HEK293 (cell line): Measurements from ENCODE around the gene HERC5.

Experiments
- CTCF ChIA-PET: fragments of 350-600 bp; formaldehyde crosslinking; extraction: SDS; loops from one replicate; lab custom pipeline; 2021; ENCODE audit warnings: antibody characterized with exemption; lab: Yijun Ruan, JAX
- POLR2A ChIA-PET: fragments of 300-600 bp; formaldehyde crosslinking; extraction: SDS; loops from one replicate; lab custom pipeline; 2020; ENCODE audit warnings: antibody characterized with exemption, inconsistent platforms; lab: Yijun Ruan, JAX
- H3K27ac ChIP-seq: fragments of 200-500 bp; sonication (Bioruptor generic); 2 replicates; pipeline ENCODE4 v1.5.1; 2014; ENCODE audit warnings: low read depth, low read length, control low read depth, inconsistent platforms; ENCODE audit errors: extremely low read depth
- H3K36me3 ChIP-seq, 2 experiments: fragments of 200-500 bp in 1 of 2; sonication (Bioruptor generic) in 1 of 2; 1 replicate in 1 of 2; 2 replicates in 1 of 2; pipeline ENCODE4 v1.5.1; 2014 to 2017; ENCODE audit warnings: inconsistent platforms in 2 of 2, low read length in 2 of 2; ENCODE audit not compliant: control insufficient read depth in 2 of 2, insufficient read depth in 1 of 2
- H3K4me1 ChIP-seq: fragments of 200-500 bp; sonication (Bioruptor generic); 2 replicates; pipeline ENCODE4 v1.5.1; 2014; ENCODE audit warnings: mild to moderate bottlenecking, low read length, inconsistent platforms; ENCODE audit not compliant: control insufficient read depth, insufficient read depth
- H3K4me3 ChIP-seq: 2 replicates; pipeline ENCODE4 v1.5.1; 2011; ENCODE audit warnings: low read depth, mild to moderate bottlenecking, control low read depth, low read length, moderate library complexity
- H3K9me3 ChIP-seq: fragments of 200-500 bp; sonication (Bioruptor generic); 2 replicates; pipeline ENCODE4 v1.5.1; 2014; ENCODE audit warnings: low read depth, low read length, inconsistent platforms; ENCODE audit not compliant: control insufficient read depth, insufficient read depth
- BCL6B ChIP-seq: fragments of 450-650 bp; formaldehyde crosslinking; IDR thresholded peaks from 2 replicates; pipeline ENCODE4 v1.5.1; 2017; ENCODE audit warnings: missing biosample characterization, missing genetic modification characterization
- KLF7 ChIP-seq: fragments of 450-650 bp; formaldehyde crosslinking; IDR thresholded peaks from 2 replicates; pipeline ENCODE4 v1.5.1; 2016; ENCODE audit warnings: missing biosample characterization, missing genetic modification characterization, borderline replicate concordance
- PATZ1 ChIP-seq: fragments of 450-650 bp; formaldehyde crosslinking; IDR thresholded peaks from 2 replicates; pipeline ENCODE4 v1.5.1; 2016; ENCODE audit warnings: missing biosample characterization, missing genetic modification characterization
- PBX3 ChIP-seq: sonication (generic); formaldehyde crosslinking; IDR thresholded peaks from 2 replicates; pipeline ENCODE4 v1.8.1; 2022; ENCODE audit warnings: mild to moderate bottlenecking, moderate library complexity, missing genetic modification reagents
- WT1 ChIP-seq: fragments of 450-650 bp; formaldehyde crosslinking; IDR thresholded peaks from 2 replicates; pipeline ENCODE4 v1.5.1; 2016; ENCODE audit warnings: missing biosample characterization, missing genetic modification characterization
- ZNF223 ChIP-seq: fragments of 450-650 bp; formaldehyde crosslinking; IDR thresholded peaks from 2 replicates; pipeline ENCODE4 v1.5.1; 2016; ENCODE audit warnings: missing biosample characterization, missing genetic modification characterization
- ZNF354C ChIP-seq: fragments of 450-650 bp; formaldehyde crosslinking; IDR thresholded peaks from 2 replicates; pipeline ENCODE4 v1.5.1; 2016; ENCODE audit warnings: missing biosample characterization, missing genetic modification characterization, low read depth, borderline replicate concordance
- ZNF37A ChIP-seq: fragments of 450-650 bp; IDR thresholded peaks from 2 replicates; pipeline ENCODE4 v1.5.1; 2018; ENCODE audit warnings: missing biosample characterization, missing genetic modification characterization
- ZNF513 ChIP-seq: fragments of 450-650 bp; IDR thresholded peaks from 2 replicates; pipeline ENCODE4 v1.5.1; 2018; ENCODE audit warnings: missing biosample characterization, missing genetic modification characterization
- ZNF555 ChIP-seq: fragments of 450-650 bp; formaldehyde crosslinking; conservative IDR thresholded peaks from 2 replicates; pipeline ENCODE4 v1.5.1; 2017; ENCODE audit warnings: missing biosample characterization, mild to moderate bottlenecking, missing genetic modification characterization, inconsistent platforms
- ZNF707 ChIP-seq: fragments of 450-650 bp; formaldehyde crosslinking; IDR thresholded peaks from 2 replicates; pipeline ENCODE4 v1.5.1; 2016; ENCODE audit warnings: missing biosample characterization, missing genetic modification characterization
- ZSCAN30 ChIP-seq: fragments of 450-650 bp; IDR thresholded peaks from 2 replicates; pipeline ENCODE4 v1.5.1; 2018; ENCODE audit warnings: missing biosample characterization, mild to moderate bottlenecking, missing genetic modification characterization, moderate library complexity
- TF ChIP-seq, protein P1 (sequence below): fragments of 450-650 bp; formaldehyde crosslinking; IDR thresholded peaks from 2 replicates; pipeline ENCODE4 v1.5.1; 2016; ENCODE audit warnings: missing biosample characterization, missing genetic modification characterization, borderline replicate concordance
- TF ChIP-seq, protein P2 (sequence below): fragments of 450-650 bp; formaldehyde crosslinking; IDR thresholded peaks from 2 replicates; pipeline ENCODE4 v1.5.1; 2016; ENCODE audit warnings: missing biosample characterization, missing genetic modification characterization
- TF ChIP-seq, protein P3 (sequence below): fragments of 450-650 bp; formaldehyde crosslinking; IDR thresholded peaks from 2 replicates; pipeline ENCODE4 v1.5.1; 2017; ENCODE audit warnings: missing biosample characterization, missing genetic modification characterization
- TF ChIP-seq, protein P4 (sequence below): fragments of 450-650 bp; formaldehyde crosslinking; IDR thresholded peaks from 2 replicates; pipeline ENCODE4 v1.5.1; 2016; ENCODE audit warnings: missing biosample characterization, missing genetic modification characterization

HERC5 gene

GRCh38 chr4:88535090-88535755 is 78.3 kb downstream of the HERC5 start:
- no peak overlapping the region for H3K4me3 ChIP-seq
- no peak overlapping the region for H3K27ac ChIP-seq
- CTCF ChIA-PET = no interaction called here
- no peaks in the 10 kb centered on the region for H3K4me1 ChIP-seq
- no peaks in the 10 kb centered on the region for H3K36me3 ChIP-seq
- H3K9me3 ChIP-seq = no peaks in the 10 kb centered on the region
- POLR2A ChIA-PET = interaction anchor here (0.7 kb wide), 1 partner anchor 13 kb away, joined by 3 read pairs; no protein-coding TSS in a partner anchor
- TF ChIP-seq ZNF37A (tag by site-specific recombination) (no peak), ZNF513 (tag by site-specific recombination) (no peak), BCL6B (tag by site-specific recombination) (no peak), PATZ1 (tag by site-specific recombination) (no peak), ZNF555 (tag by site-specific recombination) (no peak), KLF7 (tag by site-specific recombination) (no peak), ZNF223 (tag by site-specific recombination) (no peak), ZSCAN30 (no peak)
- TF ChIP-seq, protein P1, sequence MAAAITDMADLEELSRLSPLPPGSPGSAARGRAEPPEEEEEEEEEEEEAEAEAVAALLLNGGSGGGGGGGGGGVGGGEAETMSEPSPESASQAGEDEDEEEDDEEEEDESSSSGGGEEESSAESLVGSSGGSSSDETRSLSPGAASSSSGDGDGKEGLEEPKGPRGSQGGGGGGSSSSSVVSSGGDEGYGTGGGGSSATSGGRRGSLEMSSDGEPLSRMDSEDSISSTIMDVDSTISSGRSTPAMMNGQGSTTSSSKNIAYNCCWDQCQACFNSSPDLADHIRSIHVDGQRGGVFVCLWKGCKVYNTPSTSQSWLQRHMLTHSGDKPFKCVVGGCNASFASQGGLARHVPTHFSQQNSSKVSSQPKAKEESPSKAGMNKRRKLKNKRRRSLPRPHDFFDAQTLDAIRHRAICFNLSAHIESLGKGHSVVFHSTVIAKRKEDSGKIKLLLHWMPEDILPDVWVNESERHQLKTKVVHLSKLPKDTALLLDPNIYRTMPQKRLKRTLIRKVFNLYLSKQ = no peak
- TF ChIP-seq, protein P2, sequence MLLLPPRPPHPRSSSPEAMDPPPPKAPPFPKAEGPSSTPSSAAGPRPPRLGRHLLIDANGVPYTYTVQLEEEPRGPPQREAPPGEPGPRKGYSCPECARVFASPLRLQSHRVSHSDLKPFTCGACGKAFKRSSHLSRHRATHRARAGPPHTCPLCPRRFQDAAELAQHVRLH (tag by site-specific recombination) = no peak
- TF ChIP-seq, protein P3, sequence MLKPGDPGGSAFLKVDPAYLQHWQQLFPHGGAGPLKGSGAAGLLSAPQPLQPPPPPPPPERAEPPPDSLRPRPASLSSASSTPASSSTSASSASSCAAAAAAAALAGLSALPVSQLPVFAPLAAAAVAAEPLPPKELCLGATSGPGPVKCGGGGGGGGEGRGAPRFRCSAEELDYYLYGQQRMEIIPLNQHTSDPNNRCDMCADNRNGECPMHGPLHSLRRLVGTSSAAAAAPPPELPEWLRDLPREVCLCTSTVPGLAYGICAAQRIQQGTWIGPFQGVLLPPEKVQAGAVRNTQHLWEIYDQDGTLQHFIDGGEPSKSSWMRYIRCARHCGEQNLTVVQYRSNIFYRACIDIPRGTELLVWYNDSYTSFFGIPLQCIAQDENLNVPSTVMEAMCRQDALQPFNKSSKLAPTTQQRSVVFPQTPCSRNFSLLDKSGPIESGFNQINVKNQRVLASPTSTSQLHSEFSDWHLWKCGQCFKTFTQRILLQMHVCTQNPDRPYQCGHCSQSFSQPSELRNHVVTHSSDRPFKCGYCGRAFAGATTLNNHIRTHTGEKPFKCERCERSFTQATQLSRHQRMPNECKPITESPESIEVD (tag by site-specific recombination) = no peak

- Histone ChIP-seq H3K4me1 (no peaks in the 10 kb centered on the region), H3K4me3 (no peak overlapping the region), H3K27ac (no peak overlapping the region), H3K9me3 (no peaks in the 10 kb centered on the region), H3K36me3 (no peaks in the 10 kb centered on the region)
- TF ChIP-seq, protein P4, sequence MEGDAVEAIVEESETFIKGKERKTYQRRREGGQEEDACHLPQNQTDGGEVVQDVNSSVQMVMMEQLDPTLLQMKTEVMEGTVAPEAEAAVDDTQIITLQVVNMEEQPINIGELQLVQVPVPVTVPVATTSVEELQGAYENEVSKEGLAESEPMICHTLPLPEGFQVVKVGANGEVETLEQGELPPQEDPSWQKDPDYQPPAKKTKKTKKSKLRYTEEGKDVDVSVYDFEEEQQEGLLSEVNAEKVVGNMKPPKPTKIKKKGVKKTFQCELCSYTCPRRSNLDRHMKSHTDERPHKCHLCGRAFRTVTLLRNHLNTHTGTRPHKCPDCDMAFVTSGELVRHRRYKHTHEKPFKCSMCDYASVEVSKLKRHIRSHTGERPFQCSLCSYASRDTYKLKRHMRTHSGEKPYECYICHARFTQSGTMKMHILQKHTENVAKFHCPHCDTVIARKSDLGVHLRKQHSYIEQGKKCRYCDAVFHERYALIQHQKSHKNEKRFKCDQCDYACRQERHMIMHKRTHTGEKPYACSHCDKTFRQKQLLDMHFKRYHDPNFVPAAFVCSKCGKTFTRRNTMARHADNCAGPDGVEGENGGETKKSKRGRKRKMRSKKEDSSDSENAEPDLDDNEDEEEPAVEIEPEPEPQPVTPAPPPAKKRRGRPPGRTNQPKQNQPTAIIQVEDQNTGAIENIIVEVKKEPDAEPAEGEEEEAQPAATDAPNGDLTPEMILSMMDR (tag by site-specific recombination) = no peak
- TF ChIP-seq ZNF354C (tag by site-specific recombination) (no peak), ZNF707 (tag by site-specific recombination) (no peak), WT1 (tag by site-specific recombination) (no peak), PBX3 (CRISPR knock-in tag) (no peak)
- POLR2A ChIA-PET = no interaction called here
- CTCF ChIA-PET = interaction anchor here (1.5 kb wide), 1 partner anchor 122 kb away, joined by 5 read pairs; no protein-coding TSS in a partner anchor
Observed at GRCh38 chr4:88537709-88538108, 80.8 kb downstream of the HERC5 start.
